Adrenal gland (tissue), 5 donors: ENCODE data around the gene NAA10.

Experiments
- CTCF ChIP-seq, 6 experiments: fragments of 450-650 bp in 4 of 6; fragments of 200-600 bp in 2 of 6; sonication (generic) in 1 of 6; IDR thresholded peaks; 1 replicate in 5 of 6; 2 replicates in 1 of 6; pipeline versions ENCODE4 v1.5.1 to v1.8.0; 2016 to 2021; ENCODE audit warnings: antibody characterized with exemption in 6 of 6, mild to moderate bottlenecking in 2 of 6, moderate library complexity in 1 of 6
- POLR2A ChIP-seq, 2 donors: fragments of 450-650 bp; IDR thresholded peaks; one replicate each; pipeline ENCODE4 v1.6.1; 2017; ENCODE audit warnings: antibody characterized with exemption in 2 of 2, mild to moderate bottlenecking in 2 of 2, moderate library complexity in 1 of 2
- donor health status: DM: no; HTN: no; CAD: no.

DNA sequence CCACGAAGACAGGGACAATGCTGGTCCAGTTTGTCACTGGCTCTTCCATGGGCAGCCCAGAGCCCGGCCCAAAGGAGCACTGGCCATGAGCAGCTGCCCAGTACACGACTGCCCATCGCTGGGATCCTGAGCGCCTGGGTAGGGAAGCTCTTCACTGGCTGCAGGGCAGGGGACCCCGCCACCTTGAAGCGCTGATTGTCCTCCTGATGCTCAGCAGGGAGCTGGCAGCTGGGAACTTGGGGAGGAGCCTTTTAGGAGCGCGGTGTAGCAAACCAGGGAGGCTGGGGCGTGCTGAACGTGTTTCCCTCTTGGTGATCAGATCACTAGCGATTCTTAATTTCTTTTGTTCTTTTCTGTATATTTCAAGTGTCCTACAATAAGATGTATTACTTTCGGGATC, 50.7 kb downstream of the NAA10 start:
- TF ChIP-seq POLR2A (IDR thresholded peaks at IDR 0.05) (no peak), CTCF (IDR thresholded peaks at IDR 0.05) (no peak)
